Sigmoid colon (tissue), 4 donors: ENCODE data around the gene CAMTA1.

Source experiments
- CTCF ChIP-seq, 4 experiments: fragments of 450-650 bp in 3 of 4; fragments of 200-600 bp in 1 of 4; IDR thresholded peaks; one replicate each; pipeline ENCODE4 v1.5.1; 2016 to 2019; ENCODE audit warnings: antibody characterized with exemption in 4 of 4, mild to moderate bottlenecking in 3 of 4, moderate library complexity in 2 of 4
- EP300 ChIP-seq, 4 donors: sonication (generic); formaldehyde crosslinking; IDR thresholded peaks; one replicate each; pipeline ENCODE4 v1.6.1; 2017; ENCODE audit warnings: antibody characterized with exemption in 4 of 4
- POLR2A ChIP-seq, 2 donors: fragments of 450-650 bp; IDR thresholded peaks; one replicate each; pipeline ENCODE4 v1.6.1; 2016; ENCODE audit warnings: antibody characterized with exemption in 2 of 2, mild to moderate bottlenecking in 2 of 2, moderate library complexity in 2 of 2
- POLR2AphosphoS5 ChIP-seq, 4 donors: sonication (generic); formaldehyde crosslinking; IDR thresholded peaks; one replicate each; pipeline ENCODE4 v1.6.1; 2017; ENCODE audit warnings: antibody characterized with exemption in 4 of 4

DNA sequence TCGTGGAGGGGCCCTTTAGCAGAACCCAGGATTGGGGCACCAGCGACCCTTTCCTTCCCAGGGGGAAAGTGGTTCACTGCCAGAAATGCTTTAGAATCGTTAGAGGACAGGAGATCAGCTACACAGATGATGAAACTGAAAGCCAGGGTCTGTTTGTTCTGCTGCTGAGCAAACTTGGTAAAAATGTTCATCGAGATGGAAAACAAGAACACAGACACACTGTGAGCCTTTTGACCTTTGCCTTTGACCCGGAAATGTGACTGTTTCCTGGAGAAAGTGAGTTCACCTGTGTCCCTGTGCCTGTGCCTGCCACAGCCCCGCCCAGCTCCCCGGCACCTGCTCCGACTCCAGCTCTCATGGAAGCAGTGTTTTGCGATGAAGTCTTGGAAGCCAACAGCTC is 234.3 kb downstream of the CAMTA1 start:
- TF ChIP-seq POLR2AphosphoS5 (IDR thresholded peaks at IDR 0.05) (no peak), CTCF (IDR thresholded peaks at IDR 0.05) (no peak), POLR2A (IDR thresholded peaks at IDR 0.05) (no peak), EP300 (IDR thresholded peaks at IDR 0.05) (no peak)
